ENCODE measurements around the gene OR52H1. TPM values are rescaled to one million over a fixed set of nuclear protein-coding genes. Genes with fewer than 3 reads are reported as not detected.

The OR52H1 gene
- total RNA-seq, 2 experiments from 2014 or later: not detected

GRCh38 chr11:5500393-5500801, 47.9 kb downstream of the OR52H1 start:
- no peaks in the 10 kb centered on the region for H3K4me1 Mint-ChIP-seq (ENCODE audit: low read depth)
- H3K9me3 Mint-ChIP-seq: no peaks in the 10 kb centered on the region
- no peak for DNase-seq
- H3K4me3 Mint-ChIP-seq: no peak overlapping the region
- H3K27me3 Mint-ChIP-seq (ENCODE audit: low read depth): peaks cover 5% of the 10 kb centered on the region
- intact Hi-C loops (cut with micrococcal nuclease): no loop called here
- CTCF ChIA-PET: no interaction called here
- H3K27ac Mint-ChIP-seq: no peak overlapping the region
- H3K36me3 Mint-ChIP-seq (ENCODE audit: low read depth): no peaks in the 10 kb centered on the region

- CTCF ChIA-PET: no interaction called here
- Mint-ChIP-seq H3K27ac (no peak overlapping the region), H3K27me3 (ENCODE audit: low read depth) (peaks cover 5% of the 10 kb centered on the region), H3K9me3 (no peaks in the 10 kb centered on the region), H3K4me1 (ENCODE audit: low read depth) (no peaks in the 10 kb centered on the region), H3K4me3 (no peak overlapping the region), H3K36me3 (ENCODE audit: low read depth) (no peaks in the 10 kb centered on the region)
- DNase-seq: no peak
- intact Hi-C loops (cut with micrococcal nuclease): no loop called here
Observed at GRCh38 chr11:5499671-5500070, 48.7 kb downstream of the OR52H1 start.

Other genes with a start within 250 kb of the OR52H1 start
- not detected for gene OR51B4, start 246.6 kb downstream of the OR52H1 start, total RNA-seq
- gene OR51B2, start 224.2 kb downstream of the OR52H1 start, total RNA-seq: not detected
- not detected for gene OR51B5, start 205.0 kb downstream of the OR52H1 start, total RNA-seq
- not detected for gene OR51B6, start 197.0 kb downstream of the OR52H1 start, total RNA-seq
- not detected for gene OR51M1, start 164.7 kb downstream of the OR52H1 start, total RNA-seq
- not detected for gene OR51Q1, start 126.4 kb downstream of the OR52H1 start, total RNA-seq
- gene OR51I1, start 107.0 kb downstream of the OR52H1 start, total RNA-seq: not detected
- not detected for gene OR51I2, start 99.2 kb downstream of the OR52H1 start, total RNA-seq
- gene OR52D1, start 59.9 kb downstream of the OR52H1 start, total RNA-seq: not detected
- not detected for gene UBQLN3, start 38.6 kb downstream of the OR52H1 start, total RNA-seq
- gene UBQLNL, start 31.8 kb downstream of the OR52H1 start, total RNA-seq: under 1 TPM; 0.15 to 0.26 TPM
- not detected for gene OR52B6, start 32.3 kb upstream of the OR52H1 start, total RNA-seq
- gene TRIM6, start 48.1 kb upstream of the OR52H1 start, total RNA-seq: 1 to 10 TPM; 2.1 to 2.6 TPM
- gene TRIM34, start 76.5 kb upstream of the OR52H1 start, total RNA-seq: 10 to 100 TPM; 12.8 to 12.9 TPM
- 10 to 100 TPM; 37.2 to 38.0 TPM for gene TRIM5, start 136.5 kb upstream of the OR52H1 start, total RNA-seq
- 100 to 1,000 TPM; 280 to 292 TPM for gene TRIM22, start 141.2 kb upstream of the OR52H1 start, total RNA-seq
- under 1 TPM in 1 of 2 experiments, not detected in 1; 0.20 TPM for gene OR56B1, start 187.9 kb upstream of the OR52H1 start, total RNA-seq
- under 1 TPM; 0.74 to 0.99 TPM for gene OR52N4, start 205.7 kb upstream of the OR52H1 start, total RNA-seq
- gene OR52N5, start 234.8 kb upstream of the OR52H1 start, total RNA-seq: not detected
- under 1 TPM; 0.07 to 0.15 TPM for gene OR52N1, start 242.7 kb upstream of the OR52H1 start, total RNA-seq

Measured in activated naive CD4-positive, alpha-beta T cell treated with anti-CD3 and anti-CD28 coated beads for 36 hours (primary cell).